Measurements from ENCODE around the gene AHCY.
"Not testable (repeated sequence)": the region's sequence is repeated elsewhere in the genome, so short reads cannot be mapped to it uniquely, and the experiment has no call there.

AHCY gene

DNA sequence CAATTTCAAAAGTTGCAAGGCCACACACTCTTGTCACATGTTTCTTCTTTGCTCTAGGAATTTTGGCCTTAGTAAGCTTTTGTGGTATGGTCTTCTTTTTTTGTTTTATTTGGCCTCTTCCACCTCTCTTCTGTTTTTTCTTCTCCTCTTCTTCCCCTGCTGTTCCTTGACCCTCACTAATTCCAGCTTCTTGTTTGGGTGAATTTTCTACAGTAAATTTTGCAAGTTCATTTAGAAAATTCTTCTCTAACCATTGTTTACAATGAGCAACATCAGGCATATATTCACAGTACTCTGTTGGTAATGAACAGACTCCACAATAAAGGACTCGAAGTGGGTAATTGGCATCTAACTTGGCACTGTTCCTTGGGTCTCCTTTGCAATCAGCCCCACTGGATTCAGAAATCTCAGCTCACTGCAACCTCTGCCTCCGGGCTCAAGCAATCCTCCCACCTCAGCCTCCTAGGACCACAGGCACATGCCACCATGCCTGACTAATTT is 57.0 kb downstream of the AHCY start:
- peaks cover 25% of the 10 kb centered on the region for H3K4me1 Mint-ChIP-seq
- no peaks in the 10 kb centered on the region for H3K27me3 Mint-ChIP-seq
- H3K4me3 Mint-ChIP-seq, result no peak overlapping the region
- CTCF ChIA-PET, result interaction anchor here (0.8 kb wide), 1 partner anchor 56 kb away, joined by 3 read pairs; no protein-coding TSS in a partner anchor
- no peak overlapping the region for H3K27ac Mint-ChIP-seq
- no peak for DNase-seq
- no peaks in the 10 kb centered on the region for H3K9me3 Mint-ChIP-seq
- no peaks in the 10 kb centered on the region for H3K36me3 Mint-ChIP-seq

DNA sequence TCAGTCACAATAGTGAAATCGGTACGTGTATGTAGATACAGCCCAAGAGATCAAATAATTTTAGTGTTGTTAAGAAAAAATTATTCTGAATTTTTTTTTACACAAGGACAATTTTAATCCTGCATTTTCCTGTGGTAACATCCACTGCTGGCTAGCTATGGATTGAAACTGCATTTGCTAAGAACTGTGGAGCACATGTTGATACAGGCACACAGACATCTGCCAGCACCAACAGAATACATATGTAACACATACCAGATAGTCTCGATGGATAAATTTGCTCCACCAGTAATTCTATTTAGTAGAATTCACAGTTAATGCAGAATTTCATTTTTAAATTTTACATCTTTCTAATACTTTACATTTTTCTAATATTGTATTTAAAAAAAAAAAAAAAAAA is 59.8 kb downstream of the AHCY start:
- H3K27me3 Mint-ChIP-seq, result peaks cover 15% of the 10 kb centered on the region
- no peak for DNase-seq
- H3K9me3 Mint-ChIP-seq, result peaks cover 2% of the 10 kb centered on the region
- peaks cover 31% of the 10 kb centered on the region for H3K4me1 Mint-ChIP-seq
- no peak overlapping the region for H3K27ac Mint-ChIP-seq
- CTCF ChIA-PET, result no interaction called here
- peaks cover 4% of the 10 kb centered on the region for H3K36me3 Mint-ChIP-seq
- H3K4me3 Mint-ChIP-seq, result no peak overlapping the region

DNA sequence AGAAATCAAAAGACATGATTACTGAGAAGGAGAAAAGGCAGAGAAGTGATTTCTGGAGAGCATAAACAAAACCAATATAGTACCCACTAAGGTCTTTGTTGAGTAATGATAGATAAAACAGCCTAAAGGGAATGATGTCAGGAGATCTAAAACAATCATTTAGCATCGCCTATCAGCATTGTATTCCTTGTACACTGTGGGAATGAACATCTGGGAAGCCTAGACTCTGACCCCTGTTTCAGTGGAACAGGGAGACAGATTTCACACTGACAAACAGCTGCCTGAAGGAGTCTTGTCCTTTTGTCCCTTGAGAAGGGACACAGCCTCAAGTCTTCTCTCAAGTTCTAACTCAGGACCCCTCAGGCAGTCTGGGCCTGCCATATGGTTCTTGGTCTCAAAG is 60.3 kb downstream of the AHCY start:
- DNase-seq, result no peak
- Mint-ChIP-seq H3K4me1 (peaks cover 28% of the 10 kb centered on the region), H3K36me3 (peaks cover 9% of the 10 kb centered on the region), H3K27me3 (peaks cover 19% of the 10 kb centered on the region), H3K9me3 (peaks cover 7% of the 10 kb centered on the region), H3K4me3 (no peak overlapping the region), H3K27ac (no peak overlapping the region)
- CTCF ChIA-PET, result interaction anchor here (0.6 kb wide), 1 partner anchor 101 kb away, joined by 4 read pairs; no protein-coding TSS in a partner anchor

DNA sequence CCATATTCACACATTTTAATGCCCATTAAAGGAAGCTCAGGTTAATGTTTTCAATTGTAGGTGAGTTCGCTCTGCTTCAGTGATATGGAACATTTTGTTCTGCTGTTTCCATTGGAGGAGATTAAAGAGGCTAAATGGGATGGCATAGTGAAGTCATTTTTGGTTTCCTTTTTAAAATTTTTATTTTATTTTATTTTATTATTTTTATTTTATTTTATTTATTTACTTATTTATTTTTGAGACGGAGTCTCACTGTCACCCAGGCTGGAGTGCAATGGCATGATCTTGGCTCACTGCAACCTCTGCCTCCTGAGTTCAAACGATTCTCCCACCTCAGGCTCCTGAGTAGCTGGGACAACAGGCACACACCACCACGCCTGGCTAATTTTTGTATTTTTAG is 61.1 kb downstream of the AHCY start:
- Mint-ChIP-seq H3K9me3 (peaks cover 14% of the 10 kb centered on the region), H3K4me1 (peaks cover 28% of the 10 kb centered on the region), H3K36me3 (peaks cover 11% of the 10 kb centered on the region), H3K27me3 (peaks cover 19% of the 10 kb centered on the region)
- CTCF ChIA-PET, H3K4me3 Mint-ChIP-seq, DNase-seq, H3K27ac Mint-ChIP-seq: not testable (repeated sequence)

DNA sequence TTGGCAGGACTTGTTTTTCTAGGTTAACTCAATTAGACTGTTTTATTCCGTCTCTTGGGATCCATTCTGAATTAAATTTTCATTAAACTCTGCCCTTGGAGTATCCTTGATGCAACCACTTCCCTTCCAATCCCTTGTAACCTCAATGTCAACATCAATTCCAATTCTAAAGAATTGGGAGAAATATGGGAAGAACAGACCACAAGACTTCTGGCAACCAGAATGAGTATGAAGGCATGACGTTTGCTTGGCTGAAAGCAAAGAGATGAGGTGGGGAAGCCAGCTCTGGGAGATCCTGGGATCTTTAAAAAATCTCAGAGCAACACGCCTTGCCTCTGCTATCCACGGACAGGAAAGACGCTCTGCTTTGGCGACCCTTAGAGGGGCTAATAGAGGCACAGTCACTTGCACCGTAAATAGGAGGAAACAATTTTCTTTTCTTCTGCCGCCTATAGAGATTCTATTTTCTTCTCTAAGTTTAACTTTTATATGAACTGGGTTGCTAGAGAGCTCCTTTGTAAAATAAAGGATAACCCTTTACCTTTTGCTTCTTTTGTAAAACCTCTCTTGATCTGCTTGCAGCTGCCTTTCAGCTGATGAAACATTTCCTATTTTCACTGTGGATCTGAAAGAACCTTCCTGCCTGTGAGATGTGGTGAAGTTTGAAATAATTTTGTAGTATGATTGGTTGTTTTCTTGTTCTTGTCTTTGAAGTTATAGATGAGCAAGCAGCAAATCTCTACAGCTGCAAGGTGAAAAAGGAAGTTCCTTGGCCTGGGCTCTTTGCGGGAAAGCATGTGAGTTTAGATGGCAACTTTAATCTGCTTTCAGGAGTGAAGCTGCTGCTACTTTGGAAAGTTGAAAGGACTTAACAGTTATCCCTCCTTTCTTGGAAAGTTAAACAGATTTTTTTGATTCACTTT is 62.2 kb downstream of the AHCY start, which contains the start of gene ASIP:
TSS of gene ASIP (plus strand) at position 731 of the 923 bp plus-strand sequence. CDS start 18,952 bp downstream, outside the sequence.
- peaks cover 20% of the 10 kb centered on the region for H3K27me3 Mint-ChIP-seq
- peaks cover 28% of the 10 kb centered on the region for H3K4me1 Mint-ChIP-seq
- H3K4me3 Mint-ChIP-seq, result peak within 1 kb of the TSS; percentile 25
- H3K9me3 Mint-ChIP-seq, result peaks cover 14% of the 10 kb centered on the region
- peak within 1 kb of the TSS; percentile 50 for H3K27ac Mint-ChIP-seq
- peaks cover 11% of the 10 kb centered on the region for H3K36me3 Mint-ChIP-seq
- peak; percentile 28 for DNase-seq
- CTCF ChIA-PET, result interaction anchor here (1.1 to 1.5 kb wide), 3 partner anchors 9 to 513 kb away, joined by 3 to 4 read pairs (median 3); no protein-coding TSS in a partner anchor

DNA sequence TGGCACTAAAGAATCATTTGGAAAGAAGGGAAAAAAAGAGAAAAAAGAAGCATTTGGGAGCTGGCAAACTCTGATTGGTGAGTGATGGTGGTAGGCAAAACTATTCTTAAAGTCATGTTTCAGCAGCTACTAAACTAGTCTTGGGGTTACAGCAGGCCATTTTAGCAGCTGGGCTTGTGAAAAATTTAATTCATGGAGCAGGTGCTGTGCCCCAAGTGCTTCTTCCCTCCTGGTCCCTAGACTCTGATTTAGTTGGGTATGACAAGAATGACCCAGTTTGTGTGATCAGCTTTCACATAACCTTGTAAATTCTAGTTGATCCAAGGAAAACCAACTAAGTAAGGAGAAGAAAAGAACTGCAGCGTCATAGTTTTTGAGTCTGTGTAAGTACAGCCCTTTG is 63.0 kb downstream of the AHCY start:
- CTCF ChIA-PET, result interaction anchor here (1.4 to 1.5 kb wide), 2 partner anchors 10 to 73 kb away, joined by 3 to 4 read pairs; no protein-coding TSS in a partner anchor
- Mint-ChIP-seq H3K27ac (no peak overlapping the region), H3K4me1 (peaks cover 28% of the 10 kb centered on the region), H3K4me3 (no peak overlapping the region), H3K27me3 (peaks cover 29% of the 10 kb centered on the region), H3K9me3 (peaks cover 14% of the 10 kb centered on the region), H3K36me3 (peaks cover 11% of the 10 kb centered on the region)
- DNase-seq, result no peak

DNA sequence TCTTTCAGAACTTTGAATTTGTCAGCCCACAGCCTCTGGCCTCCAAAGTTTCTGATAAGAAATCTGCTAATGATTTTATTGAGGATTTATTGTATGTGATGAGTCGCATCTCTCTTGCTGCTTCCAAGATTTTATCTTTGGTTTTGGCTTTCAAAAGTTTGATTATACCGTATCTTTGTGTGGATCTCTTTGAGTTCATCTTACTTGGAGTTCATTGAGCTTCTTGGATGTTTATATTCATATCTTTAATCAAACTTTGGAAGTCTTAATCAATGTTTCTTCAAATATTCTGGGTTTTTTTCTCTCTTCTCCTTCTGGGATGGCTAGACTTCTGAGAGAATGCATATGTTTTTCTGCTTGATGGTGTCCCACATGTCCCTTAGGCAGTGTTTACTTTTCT is 65.2 kb downstream of the AHCY start:
- Mint-ChIP-seq H3K4me1 (peaks cover 28% of the 10 kb centered on the region), H3K4me3 (no peak overlapping the region), H3K36me3 (peaks cover 11% of the 10 kb centered on the region), H3K27ac (no peak overlapping the region), H3K9me3 (peaks cover 16% of the 10 kb centered on the region), H3K27me3 (peaks cover 32% of the 10 kb centered on the region)
- CTCF ChIA-PET, result no interaction called here
- DNase-seq, result no peak

DNA sequence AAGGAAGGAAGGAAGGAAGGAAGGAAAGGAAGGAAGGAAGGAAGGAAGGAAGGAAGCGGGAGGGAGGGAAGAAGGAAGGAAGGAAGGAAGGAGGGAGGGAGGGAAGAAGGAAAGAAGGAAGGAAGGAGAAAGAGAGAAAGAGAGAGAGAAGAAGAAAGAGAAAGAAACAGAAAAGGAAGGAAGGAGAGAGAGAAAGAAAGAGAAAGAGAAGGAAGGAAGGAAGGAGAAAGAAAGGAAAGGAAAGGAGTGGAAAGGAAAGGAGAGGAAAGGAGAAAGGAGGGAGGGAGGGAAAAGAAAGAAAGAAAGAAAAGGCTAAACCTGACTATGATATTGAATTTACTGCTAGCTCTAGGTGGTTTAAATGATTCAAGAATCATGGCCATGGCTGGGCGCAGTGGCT is 67.3 kb downstream of the AHCY start:
- no peak overlapping the region for H3K4me3 Mint-ChIP-seq
- peaks cover 16% of the 10 kb centered on the region for H3K9me3 Mint-ChIP-seq
- no peak overlapping the region for H3K27ac Mint-ChIP-seq
- CTCF ChIA-PET, result no interaction called here
- peaks cover 15% of the 10 kb centered on the region for H3K4me1 Mint-ChIP-seq
- no peak for DNase-seq
- H3K36me3 Mint-ChIP-seq, result peaks cover 11% of the 10 kb centered on the region
- peaks cover 34% of the 10 kb centered on the region for H3K27me3 Mint-ChIP-seq

DNA sequence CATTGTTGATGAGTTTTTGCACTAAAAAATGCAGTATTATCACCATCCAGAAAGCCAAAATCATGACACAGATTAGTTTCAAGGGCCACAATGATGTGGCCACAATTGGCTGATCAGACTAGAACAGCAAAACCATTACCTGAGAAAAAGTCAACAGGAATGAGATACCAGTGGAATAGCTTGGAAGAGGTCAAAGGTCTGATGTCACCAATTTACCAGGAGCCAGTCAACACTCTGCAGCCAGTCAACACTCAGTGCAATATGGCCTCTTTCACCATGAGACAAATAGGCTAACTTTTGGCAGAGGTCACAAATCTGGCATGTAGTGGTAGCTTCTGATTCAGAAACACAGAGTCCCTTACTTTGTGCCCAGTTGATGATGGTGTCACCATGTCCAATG is 69.5 kb downstream of the AHCY start:
- Mint-ChIP-seq H3K4me1 (no peaks in the 10 kb centered on the region), H3K27ac (no peak overlapping the region), H3K36me3 (peaks cover 8% of the 10 kb centered on the region), H3K9me3 (peaks cover 16% of the 10 kb centered on the region), H3K27me3 (peaks cover 22% of the 10 kb centered on the region), H3K4me3 (no peak overlapping the region)
- CTCF ChIA-PET, result no interaction called here
- no peak for DNase-seq

DNA sequence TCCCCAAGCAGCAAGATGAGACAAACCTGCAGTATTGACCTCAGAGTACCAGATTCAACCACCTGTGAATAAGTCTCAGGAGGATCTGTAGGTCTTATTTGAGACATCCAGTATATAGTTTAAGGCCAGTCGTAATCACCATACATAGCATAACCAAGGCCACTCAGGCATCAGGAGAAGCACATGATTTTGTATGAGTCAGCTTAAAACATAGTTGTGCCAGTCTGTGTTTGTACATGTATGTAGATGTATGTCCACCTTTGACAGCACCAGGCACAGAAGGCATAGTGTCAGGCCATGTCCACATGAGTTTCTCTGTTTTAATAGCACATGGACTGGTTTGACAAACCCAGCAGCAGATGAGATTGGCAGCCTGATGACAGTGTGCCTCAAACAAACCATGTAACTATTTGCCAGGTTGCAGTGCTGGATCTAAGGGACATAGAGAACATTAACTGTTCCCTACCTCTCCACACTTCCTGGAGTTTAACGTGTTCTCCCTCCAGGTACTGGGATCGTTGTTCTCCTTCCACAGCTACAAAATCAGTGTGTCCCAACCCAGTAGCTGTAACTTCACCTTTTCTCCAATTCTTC is 70.6 kb downstream of the AHCY start:
- CTCF ChIA-PET, result no interaction called here
- no peaks in the 10 kb centered on the region for H3K4me1 Mint-ChIP-seq
- H3K27me3 Mint-ChIP-seq, result peaks cover 15% of the 10 kb centered on the region
- peaks cover 2% of the 10 kb centered on the region for H3K36me3 Mint-ChIP-seq
- H3K9me3 Mint-ChIP-seq, result peaks cover 6% of the 10 kb centered on the region
- H3K27ac Mint-ChIP-seq, result no peak overlapping the region
- no peak for DNase-seq
- H3K4me3 Mint-ChIP-seq, result no peak overlapping the region

DNA sequence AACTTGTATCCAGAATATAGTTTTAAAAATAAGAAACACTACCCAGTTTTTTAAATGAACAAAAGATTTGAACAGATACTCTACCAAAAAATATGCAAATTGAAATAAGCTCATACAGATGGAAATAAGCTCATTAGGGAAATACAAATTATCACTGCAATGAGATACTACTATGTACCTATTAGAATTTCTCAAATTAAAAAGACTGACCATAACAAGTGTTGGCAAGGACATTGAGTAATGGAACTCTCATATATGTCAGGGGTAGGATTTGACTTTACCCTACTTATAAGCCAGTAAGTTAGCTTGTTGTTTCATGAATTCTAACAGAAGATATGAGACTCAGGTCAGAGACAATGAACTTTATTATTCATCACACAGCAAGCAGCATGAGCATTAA is 71.5 kb downstream of the AHCY start:
- Mint-ChIP-seq H3K27ac (no peak overlapping the region), H3K4me1 (no peaks in the 10 kb centered on the region), H3K4me3 (no peak overlapping the region), H3K36me3 (no peaks in the 10 kb centered on the region), H3K9me3 (peaks cover 2% of the 10 kb centered on the region), H3K27me3 (peaks cover 15% of the 10 kb centered on the region)
- CTCF ChIA-PET, result interaction anchor here (0.6 kb wide), 1 partner anchor 537 kb away, joined by 3 read pairs; no protein-coding TSS in a partner anchor
- DNase-seq, result no peak
